Measurements from ENCODE around the gene TSGA10IP.

Gene TSGA10IP

GRCh38 chr11:65912845-65913244 lies 32.4 kb upstream of the TSGA10IP start:
- H3K27me3 Mint-ChIP-seq, result peaks cover 7% of the 10 kb centered on the region
- no peak for DNase-seq
- no peaks in the 10 kb centered on the region for H3K9me3 Mint-ChIP-seq
- H3K36me3 Mint-ChIP-seq (ENCODE audit: low read depth), result peaks cover 2% of the 10 kb centered on the region
- no peak overlapping the region for H3K4me3 Mint-ChIP-seq
- peaks cover 40% of the 10 kb centered on the region for H3K4me1 Mint-ChIP-seq (ENCODE audit: low read depth)
- H3K27ac Mint-ChIP-seq, result no peak overlapping the region

- no peaks in the 10 kb centered on the region for H3K27me3 Mint-ChIP-seq
- H3K4me1 Mint-ChIP-seq (ENCODE audit: low read depth), result peaks cover 41% of the 10 kb centered on the region
- H3K36me3 Mint-ChIP-seq (ENCODE audit: low read depth), result peaks cover 15% of the 10 kb centered on the region
- H3K27ac Mint-ChIP-seq, result peak overlapping the region; percentile 5
- no peak for DNase-seq
- no peak overlapping the region for H3K4me3 Mint-ChIP-seq
- H3K9me3 Mint-ChIP-seq, result no peaks in the 10 kb centered on the region
Measured at GRCh38 chr11:65915101-65915820, 30.0 kb upstream of the TSGA10IP start.

GRCh38 chr11:65915821-65916251 lies 29.4 kb upstream of the TSGA10IP start:
- peaks cover 20% of the 10 kb centered on the region for H3K36me3 Mint-ChIP-seq (ENCODE audit: low read depth)
- no peak overlapping the region for H3K4me3 Mint-ChIP-seq
- H3K4me1 Mint-ChIP-seq (ENCODE audit: low read depth), result peaks cover 46% of the 10 kb centered on the region
- no peak for DNase-seq
- no peaks in the 10 kb centered on the region for H3K27me3 Mint-ChIP-seq
- H3K9me3 Mint-ChIP-seq, result no peaks in the 10 kb centered on the region
- no peak overlapping the region for H3K27ac Mint-ChIP-seq

- no peak for DNase-seq
Measured at GRCh38 chr11:65916391-65916790, 28.9 kb upstream of the TSGA10IP start.

GRCh38 chr11:65917077-65917433 lies 28.2 kb upstream of the TSGA10IP start:
- Mint-ChIP-seq H3K4me3 (peak overlapping the region; percentile 87), H3K9me3 (no peaks in the 10 kb centered on the region), H3K36me3 (ENCODE audit: low read depth) (peaks cover 26% of the 10 kb centered on the region), H3K27ac (peak overlapping the region; percentile 17), H3K4me1 (ENCODE audit: low read depth) (peaks cover 48% of the 10 kb centered on the region), H3K27me3 (no peaks in the 10 kb centered on the region)
- no peak for DNase-seq

More at GRCh38 chr11:65916391-65916790, 28.9 kb upstream of the TSGA10IP start:
- peaks cover 20% of the 10 kb centered on the region for H3K36me3 Mint-ChIP-seq (ENCODE audit: low read depth)
- peaks cover 47% of the 10 kb centered on the region for H3K4me1 Mint-ChIP-seq (ENCODE audit: low read depth)
- peak overlapping the region; percentile 17 for H3K27ac Mint-ChIP-seq
- H3K4me3 Mint-ChIP-seq, result peak overlapping the region; percentile 87
- no peaks in the 10 kb centered on the region for H3K27me3 Mint-ChIP-seq
- H3K9me3 Mint-ChIP-seq, result no peaks in the 10 kb centered on the region

- no peaks in the 10 kb centered on the region for H3K9me3 Mint-ChIP-seq
- H3K4me1 Mint-ChIP-seq (ENCODE audit: low read depth), result peaks cover 53% of the 10 kb centered on the region
- H3K27ac Mint-ChIP-seq, result peak overlapping the region; percentile 91
- H3K27me3 Mint-ChIP-seq, result no peaks in the 10 kb centered on the region
- peak overlapping the region; percentile 87 for H3K4me3 Mint-ChIP-seq
- peaks cover 32% of the 10 kb centered on the region for H3K36me3 Mint-ChIP-seq (ENCODE audit: low read depth)
- DNase-seq, result no peak
Measured at GRCh38 chr11:65917434-65918210, 27.7 kb upstream of the TSGA10IP start.

GRCh38 chr11:65918211-65919140 lies 26.8 kb upstream of the TSGA10IP start, which contains the start of gene C11orf68:
Gene C11orf68, minus strand, starts transcription at chr11:65919062. Its CDS starts 31 bp downstream, at chr11:65919031.
- no peak for DNase-seq
- peak within 1 kb of the TSS; percentile 93 for H3K27ac Mint-ChIP-seq
- H3K4me3 Mint-ChIP-seq, result peak within 1 kb of the TSS; percentile 93
- peaks cover 41% of the 10 kb centered on the region for H3K36me3 Mint-ChIP-seq (ENCODE audit: low read depth)
- H3K9me3 Mint-ChIP-seq, result no peaks in the 10 kb centered on the region
- no peaks in the 10 kb centered on the region for H3K27me3 Mint-ChIP-seq
- H3K4me1 Mint-ChIP-seq (ENCODE audit: low read depth), result peaks cover 56% of the 10 kb centered on the region

GRCh38 chr11:65919141-65919572 lies 26.1 kb upstream of the TSGA10IP start, which contains the start of gene DRAP1:
Gene DRAP1, plus strand, starts transcription at chr11:65919426. Its CDS starts 76 bp downstream, at chr11:65919502.
- H3K27me3 Mint-ChIP-seq, result no peaks in the 10 kb centered on the region

GRCh38 chr11:65919573-65920371 lies 25.5 kb upstream of the TSGA10IP start:
- no peak for DNase-seq

More at GRCh38 chr11:65919141-65919572, 26.1 kb upstream of the TSGA10IP start, which contains the start of gene DRAP1:
- H3K9me3 Mint-ChIP-seq, result no peaks in the 10 kb centered on the region
- H3K36me3 Mint-ChIP-seq (ENCODE audit: low read depth), result peaks cover 42% of the 10 kb centered on the region
- H3K4me1 Mint-ChIP-seq (ENCODE audit: low read depth), result peaks cover 56% of the 10 kb centered on the region
- H3K4me3 Mint-ChIP-seq, result peak within 1 kb of the TSS; percentile 93
- peak; percentile 99 for DNase-seq
- H3K27ac Mint-ChIP-seq, result peak within 1 kb of the TSS; percentile 93

GRCh38 chr11:65920372-65920802 lies 24.9 kb upstream of the TSGA10IP start:
- no peaks in the 10 kb centered on the region for H3K27me3 Mint-ChIP-seq
- peak overlapping the region; percentile 93 for H3K27ac Mint-ChIP-seq
- DNase-seq, result no peak
- peak overlapping the region; percentile 93 for H3K4me3 Mint-ChIP-seq
- H3K36me3 Mint-ChIP-seq (ENCODE audit: low read depth), result peaks cover 45% of the 10 kb centered on the region
- H3K9me3 Mint-ChIP-seq, result no peaks in the 10 kb centered on the region
- H3K4me1 Mint-ChIP-seq (ENCODE audit: low read depth), result peaks cover 47% of the 10 kb centered on the region

More at GRCh38 chr11:65919573-65920371, 25.5 kb upstream of the TSGA10IP start:
- Mint-ChIP-seq H3K36me3 (ENCODE audit: low read depth) (peaks cover 45% of the 10 kb centered on the region), H3K9me3 (no peaks in the 10 kb centered on the region), H3K27ac (peak overlapping the region; percentile 93), H3K4me1 (ENCODE audit: low read depth) (peaks cover 53% of the 10 kb centered on the region), H3K27me3 (no peaks in the 10 kb centered on the region), H3K4me3 (peak overlapping the region; percentile 93)

GRCh38 chr11:65921033-65921555 lies 24.2 kb upstream of the TSGA10IP start:
- H3K4me1 Mint-ChIP-seq (ENCODE audit: low read depth), result peaks cover 41% of the 10 kb centered on the region
- H3K27ac Mint-ChIP-seq, result peak overlapping the region; percentile 93
- no peaks in the 10 kb centered on the region for H3K9me3 Mint-ChIP-seq
- no peak for DNase-seq
- H3K27me3 Mint-ChIP-seq, result no peaks in the 10 kb centered on the region
- H3K36me3 Mint-ChIP-seq (ENCODE audit: low read depth), result peaks cover 45% of the 10 kb centered on the region
- H3K4me3 Mint-ChIP-seq, result peak overlapping the region; percentile 93

GRCh38 chr11:65921876-65922275 lies 23.4 kb upstream of the TSGA10IP start:
- Mint-ChIP-seq H3K4me1 (ENCODE audit: low read depth) (peaks cover 33% of the 10 kb centered on the region), H3K4me3 (peak overlapping the region; percentile 10), H3K9me3 (no peaks in the 10 kb centered on the region), H3K27me3 (no peaks in the 10 kb centered on the region), H3K36me3 (ENCODE audit: low read depth) (peaks cover 44% of the 10 kb centered on the region), H3K27ac (peak overlapping the region; percentile 44)
- DNase-seq, result no peak

GRCh38 chr11:65922565-65922964 lies 22.7 kb upstream of the TSGA10IP start:
- Mint-ChIP-seq H3K4me1 (ENCODE audit: low read depth) (peaks cover 33% of the 10 kb centered on the region), H3K4me3 (no peak overlapping the region), H3K36me3 (ENCODE audit: low read depth) (peaks cover 43% of the 10 kb centered on the region), H3K9me3 (no peaks in the 10 kb centered on the region), H3K27me3 (no peaks in the 10 kb centered on the region), H3K27ac (peak overlapping the region; percentile 35)
- DNase-seq, result no peak
